ENCODE results near the gene OTOP3. TPM values are rescaled to one million over a fixed set of nuclear protein-coding genes. Genes with fewer than 3 reads are reported as not detected.

OTOP3 gene
- total RNA-seq, 1 experiment from 2014 or later = not detected

DNA sequence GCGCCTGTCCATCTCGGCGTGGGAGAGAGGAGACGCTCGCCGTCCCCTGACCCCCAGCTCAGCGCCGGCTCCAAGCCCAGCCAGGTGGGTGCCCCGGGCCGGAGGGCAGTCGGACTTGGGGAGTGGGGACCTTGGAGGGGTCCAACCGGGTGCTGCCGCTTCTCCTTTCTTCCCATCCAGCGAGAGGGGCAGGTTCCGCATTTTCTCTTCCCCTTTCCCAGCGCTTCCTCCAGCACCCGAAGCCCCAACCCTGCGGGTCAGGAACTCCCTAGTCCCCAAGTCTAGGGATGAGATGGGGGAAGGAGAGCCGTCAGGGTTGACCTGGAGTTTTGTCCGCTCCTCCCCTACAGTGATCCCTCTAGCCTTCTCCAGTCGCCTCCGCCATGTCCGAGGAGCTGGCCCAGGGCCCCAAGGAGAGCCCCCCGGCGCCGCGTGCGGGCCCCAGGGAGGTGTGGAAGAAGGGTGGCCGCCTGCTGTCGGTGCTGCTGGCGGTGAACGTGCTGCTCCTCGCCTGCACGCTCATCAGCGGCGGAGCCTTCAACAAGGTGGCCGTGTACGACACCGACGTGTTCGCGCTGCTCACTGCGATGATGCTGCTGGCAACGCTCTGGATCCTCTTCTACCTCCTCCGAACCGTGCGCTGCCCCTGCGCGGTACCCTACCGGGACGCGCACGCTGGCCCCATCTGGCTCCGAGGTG, 11.3 kb upstream of the OTOP3 start, which contains the start of gene OTOP2:
Gene OTOP2 (plus strand): TSS at position 24 of the 699 bp plus-strand sequence. CDS start 360 bp downstream, at position 384.
- peak within 1 kb of the TSS; percentile 91 for H2AFZ ChIP-seq
- ChIA-PET CTCF (interaction anchor here (0.6 kb wide), 1 partner anchor 36 kb away, joined by 5 read pairs; no protein-coding TSS in a partner anchor), POLR2A (ENCODE audit: unreplicated experiment) (no interaction called here)
- no peaks in the 10 kb centered on the region for H3K36me3 ChIP-seq (ENCODE audit: low read depth)
- intact Hi-C loops (cut with micrococcal nuclease; ENCODE audit: unreplicated experiment) = no loop called here
- peaks cover 3% of the 10 kb centered on the region; the same call in 1 of the 2 replicates for H3F3A ChIP-seq (ENCODE audit: insufficient read depth, low read depth)
- peak within 1 kb of the TSS; percentile 55; the same call in 1 of the 2 replicates for H3K4me3 ChIP-seq
- H4K20me1 ChIP-seq (ENCODE audit: insufficient read depth) = no peaks in the 10 kb centered on the region
- no peaks in the 10 kb centered on the region for H3K79me2 ChIP-seq (ENCODE audit: low read depth)
- H3K4me1 ChIP-seq (replicated peaks; ENCODE audit: insufficient read depth) = no peaks in the 10 kb centered on the region
- no peaks in the 10 kb centered on the region for H3K9me2 ChIP-seq (ENCODE audit: insufficient read depth)
- no TSS peak for BruUV-seq (replicated peaks)
- peaks cover 34% of the 10 kb centered on the region for H3K27me3 ChIP-seq (ENCODE audit: insufficient read depth, low read depth)
- no peaks in the 10 kb centered on the region for H3K9me3 ChIP-seq (ENCODE audit: insufficient read depth, low read depth)
- DNase-seq = no peak
- H3K4me2 ChIP-seq = peak within 1 kb of the TSS; percentile 94
- no peak within 1 kb of the TSS for H3K27ac ChIP-seq
- TF ChIP-seq EZH2 (IDR thresholded peaks at IDR 0.05; ENCODE audit: low read depth) (no peak), CTCF (conservative IDR thresholded peaks at IDR 0.05) (no peak)

DNA sequence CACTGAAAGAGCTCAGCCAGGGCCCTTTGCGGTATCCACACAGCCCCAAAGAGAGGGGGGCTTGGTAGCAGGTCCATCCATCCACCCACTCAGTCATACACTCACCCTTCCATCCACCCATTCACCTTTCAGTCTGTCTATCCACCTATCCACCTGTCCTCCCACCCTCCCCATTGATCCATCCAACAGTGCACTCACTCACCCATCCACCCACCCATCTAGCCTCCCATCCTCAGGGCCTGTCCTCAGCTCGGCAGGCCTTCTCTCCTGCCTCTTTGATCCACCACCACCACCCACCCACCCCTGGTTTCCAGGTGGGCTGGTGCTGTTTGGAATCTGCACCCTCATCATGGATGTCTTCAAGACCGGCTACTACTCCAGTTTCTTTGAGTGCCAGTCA, 10.5 kb upstream of the OTOP3 start:
- no peak for DNase-seq
- peaks cover 3% of the 10 kb centered on the region; the same call in 1 of the 2 replicates for H3F3A ChIP-seq (ENCODE audit: insufficient read depth, low read depth)
- intact Hi-C loops (cut with micrococcal nuclease; ENCODE audit: unreplicated experiment) = no loop called here
- no peak overlapping the region for H3K4me2 ChIP-seq
- H3K36me3 ChIP-seq (ENCODE audit: low read depth) = no peaks in the 10 kb centered on the region
- H3K4me3 ChIP-seq = no peak overlapping the region
- no TSS peak for BruUV-seq (replicated peaks)
- no peaks in the 10 kb centered on the region for H3K9me3 ChIP-seq (ENCODE audit: insufficient read depth, low read depth)
- TF ChIP-seq CTCF (conservative IDR thresholded peaks at IDR 0.05) (no peak), EZH2 (IDR thresholded peaks at IDR 0.05; ENCODE audit: low read depth) (no peak)
- no peaks in the 10 kb centered on the region for H4K20me1 ChIP-seq (ENCODE audit: insufficient read depth)
- ChIA-PET CTCF (interaction anchor here (0.5 kb wide), 1 partner anchor 344 kb away, joined by 4 read pairs; no protein-coding TSS in a partner anchor), POLR2A (ENCODE audit: unreplicated experiment) (no interaction called here)
- H3K27me3 ChIP-seq (ENCODE audit: insufficient read depth, low read depth) = peaks cover 34% of the 10 kb centered on the region
- no peaks in the 10 kb centered on the region for H3K4me1 ChIP-seq (replicated peaks; ENCODE audit: insufficient read depth)
- H3K79me2 ChIP-seq (ENCODE audit: low read depth) = no peaks in the 10 kb centered on the region
- no peaks in the 10 kb centered on the region for H3K9me2 ChIP-seq (ENCODE audit: insufficient read depth)
- H2AFZ ChIP-seq = no peak overlapping the region
- H3K27ac ChIP-seq = no peak overlapping the region

GRCh38 chr17:74928786-74929185, 6.9 kb upstream of the OTOP3 start:
- no peaks in the 10 kb centered on the region for H3K36me3 ChIP-seq (ENCODE audit: low read depth)
- TF ChIP-seq EZH2 (IDR thresholded peaks at IDR 0.05; ENCODE audit: low read depth) (no peak), CTCF (conservative IDR thresholded peaks at IDR 0.05) (no peak)
- H3K9me2 ChIP-seq (ENCODE audit: insufficient read depth) = no peaks in the 10 kb centered on the region
- H3F3A ChIP-seq (ENCODE audit: insufficient read depth, low read depth) = peaks cover 3% of the 10 kb centered on the region; the same call in 1 of the 2 replicates
- peaks cover 28% of the 10 kb centered on the region for H3K27me3 ChIP-seq (ENCODE audit: insufficient read depth, low read depth)
- CTCF ChIA-PET = no interaction called here
- no peak for DNase-seq
- no peaks in the 10 kb centered on the region for H3K9me3 ChIP-seq (ENCODE audit: insufficient read depth, low read depth)
- no peaks in the 10 kb centered on the region for H4K20me1 ChIP-seq (ENCODE audit: insufficient read depth)
- no peak overlapping the region for H3K4me3 ChIP-seq
- H3K27ac ChIP-seq = no peak overlapping the region
- no peak overlapping the region for H3K4me2 ChIP-seq
- POLR2A ChIA-PET (ENCODE audit: unreplicated experiment) = no interaction called here
- no peaks in the 10 kb centered on the region for H3K79me2 ChIP-seq (ENCODE audit: low read depth)
- no TSS peak for BruUV-seq (replicated peaks)
- H2AFZ ChIP-seq = no peak overlapping the region
- intact Hi-C loops (cut with micrococcal nuclease; ENCODE audit: unreplicated experiment) = no loop called here
- H3K4me1 ChIP-seq (replicated peaks; ENCODE audit: insufficient read depth) = no peaks in the 10 kb centered on the region
